Renal cortex interstitium (tissue), 11 donors: Measurements from ENCODE around the gene MYBPC1. TPM values are rescaled to one million over a fixed set of nuclear protein-coding genes. Genes with fewer than 3 reads are reported as not detected.
A peak's percentile ranks its signal among the peaks of the same experiment; 100 is the strongest.
"Not testable (repeated sequence)": the region's sequence is repeated elsewhere in the genome, so short reads cannot be mapped to it uniquely, and the experiment has no call there.

Experiments used
- DNase-seq, 11 donors: peaks; one replicate each; pipeline ENCODE4 v3.0.0-alpha.2; 2013; ENCODE audit warnings: low read depth in 9 of 11, low spot score in 4 of 11; ENCODE audit errors: extremely low read depth in 1 of 11
- polyA plus RNA-seq, 3 donors: library from polyadenylated mRNA; unstranded; fragments of 120-200 nt; gene quantifications; one replicate each; pipeline ENCODE4 v1.2.1, GENCODE V29; 2013; ENCODE audit not compliant: insufficient read length in 3 of 3

MYBPC1 gene
- polyA plus RNA-seq, 3 donors, result 0.08 to 1.0 TPM; not detected in 1

GRCh38 chr12:101707131-101707782 is 112.5 kb downstream of the MYBPC1 start:
- DNase-seq, result no peak

- DNase-seq, result no peak
These were observed 115.5 kb downstream of the MYBPC1 start for GRCh38 chr12:101710288-101710687.

GRCh38 chr12:101713059-101713682 is 118.4 kb downstream of the MYBPC1 start:
- DNase-seq, result peak in 5 of 11 donors; percentile 18 to 68 (median 30)

- DNase-seq, result no peak
These were observed 119.2 kb downstream of the MYBPC1 start for GRCh38 chr12:101713930-101714329.

- DNase-seq, result no peak
These were observed 120.2 kb downstream of the MYBPC1 start for GRCh38 chr12:101714877-101715444.

GRCh38 chr12:101719566-101719965 is 124.8 kb downstream of the MYBPC1 start:
- DNase-seq, result no peak

GRCh38 chr12:101720118-101720517 is 125.3 kb downstream of the MYBPC1 start:
- DNase-seq, result no peak

- no peak for DNase-seq
These were observed 127.6 kb downstream of the MYBPC1 start for GRCh38 chr12:101722392-101722791.

GRCh38 chr12:101727098-101727497 is 132.3 kb downstream of the MYBPC1 start:
- DNase-seq, result no peak

GRCh38 chr12:101729842-101730241 is 135.1 kb downstream of the MYBPC1 start:
- no peak for DNase-seq

GRCh38 chr12:101732318-101732717 is 137.5 kb downstream of the MYBPC1 start:
- no peak for DNase-seq

GRCh38 chr12:101733166-101733565 is 138.4 kb downstream of the MYBPC1 start:
- DNase-seq, result peak in 1 of 11 donors; percentile 2

GRCh38 chr12:101734482-101734881 is 139.7 kb downstream of the MYBPC1 start:
- DNase-seq, result not testable (repeated sequence)

Other genes with a start within 250 kb of the MYBPC1 start
- 100 to 1,000 TPM; 130 to 148 (median 141) TPM for gene ARL1, start 187.2 kb upstream of the MYBPC1 start, polyA plus RNA-seq
- gene SPIC, start 119.6 kb upstream of the MYBPC1 start, polyA plus RNA-seq, result not detected
- gene CHPT1, start 102.7 kb downstream of the MYBPC1 start, polyA plus RNA-seq, result 10 to 100 TPM; 32.5 to 48.0 (median 41.5) TPM
- gene SYCP3, start 144.5 kb downstream of the MYBPC1 start, polyA plus RNA-seq, result 1 to 10 TPM in 1 of 3 donors, under 1 TPM in 2; 0.23 to 3.1 (median 0.73) TPM
- 10 to 100 TPM; 32.8 to 38.8 (median 36.9) TPM for gene GNPTAB, start 236.0 kb downstream of the MYBPC1 start, polyA plus RNA-seq